Left hindlimb (tissue), 1 donor: Measurements from ENCODE around the gene KMT2C.

Source experiments
- DNase-seq: peaks from one replicate; pipeline ENCODE4 v3.0.0-alpha.2; 2018

The KMT2C gene

GRCh38 chr7:152131981-152132494, 303.8 kb downstream of the KMT2C start:
- no peak for DNase-seq

GRCh38 chr7:152130658-152131590, 304.9 kb downstream of the KMT2C start:
- DNase-seq = no peak

GRCh38 chr7:152129682-152130081, 306.1 kb downstream of the KMT2C start:
- DNase-seq = no peak

GRCh38 chr7:152128741-152129461, 306.9 kb downstream of the KMT2C start:
- DNase-seq = no peak

- DNase-seq = no peak
These were observed 307.6 kb downstream of the KMT2C start for GRCh38 chr7:152128252-152128651.

GRCh38 chr7:152127229-152127628, 308.6 kb downstream of the KMT2C start:
- DNase-seq = no peak

GRCh38 chr7:152126741-152127140, 309.1 kb downstream of the KMT2C start:
- DNase-seq = no peak

- DNase-seq = no peak
These were observed 313.3 kb downstream of the KMT2C start for GRCh38 chr7:152122540-152122939.

- DNase-seq = no peak
These were observed 314.4 kb downstream of the KMT2C start for GRCh38 chr7:152121432-152121831.

GRCh38 chr7:152120776-152121175, 315.0 kb downstream of the KMT2C start:
- no peak for DNase-seq

GRCh38 chr7:152120210-152120609, 315.6 kb downstream of the KMT2C start:
- no peak for DNase-seq

- no peak for DNase-seq
These were observed 318.4 kb downstream of the KMT2C start for GRCh38 chr7:152117356-152117755.

- no peak for DNase-seq
These were observed 320.6 kb downstream of the KMT2C start for GRCh38 chr7:152115021-152115718.

GRCh38 chr7:152112829-152113228, 323.0 kb downstream of the KMT2C start:
- DNase-seq = no peak

- DNase-seq = no peak
These were observed 327.4 kb downstream of the KMT2C start for GRCh38 chr7:152108359-152108758.

GRCh38 chr7:152107945-152108344, 327.9 kb downstream of the KMT2C start:
- DNase-seq = no peak

- no peak for DNase-seq
These were observed 328.8 kb downstream of the KMT2C start for GRCh38 chr7:152106990-152107389.

GRCh38 chr7:152105205-152105604, 330.6 kb downstream of the KMT2C start:
- no peak for DNase-seq

- no peak for DNase-seq
These were observed 332.1 kb downstream of the KMT2C start for GRCh38 chr7:152103691-152104090.

GRCh38 chr7:152103066-152103465, 332.7 kb downstream of the KMT2C start:
- no peak for DNase-seq

- DNase-seq = no peak
These were observed 338.5 kb downstream of the KMT2C start for GRCh38 chr7:152097330-152097729.

GRCh38 chr7:152095771-152096170, 340.0 kb downstream of the KMT2C start:
- no peak for DNase-seq

GRCh38 chr7:152093717-152094116, 342.1 kb downstream of the KMT2C start:
- no peak for DNase-seq
